Uterus (tissue), 4 donors: ENCODE measurements around the gene SNAPIN. TPM values are rescaled to one million over a fixed set of nuclear protein-coding genes. Genes with fewer than 3 reads are reported as not detected.

Experiments
- DNase-seq, 2 donors: peaks; one replicate each; pipeline ENCODE4 v3.0.0-alpha.2; 2019 to 2020
- H3K27ac ChIP-seq, 2 donors: fragments of 200-600 bp; sonication (generic); 1 replicate in 1 of 2; 2 replicates in 1 of 2; pipeline ENCODE4 v1.5.1; 2016 to 2018
- H3K27me3 ChIP-seq, 2 donors: fragments of 200-600 bp; sonication (generic); one replicate each; pipeline ENCODE4 v1.5.1; 2018 to 2019; ENCODE audit warnings: control low read depth in 1 of 2
- H3K36me3 ChIP-seq, 2 donors: fragments of 200-600 bp; sonication (generic); one replicate each; pipeline ENCODE4 v1.5.1; 2019; ENCODE audit warnings: control low read depth in 1 of 2
- H3K4me1 ChIP-seq, 2 donors: fragments of 200-600 bp; sonication (generic); one replicate each; pipeline ENCODE4 v1.5.1; 2018 to 2019; ENCODE audit warnings: control low read depth in 1 of 2
- H3K4me3 ChIP-seq, 2 donors: fragments of 200-600 bp; sonication (generic); 1 replicate in 1 of 2; 2 replicates in 1 of 2; pipeline ENCODE4 v1.5.1; 2018 to 2019; ENCODE audit warnings: mild to moderate bottlenecking in 1 of 2
- H3K9me3 ChIP-seq, 2 donors: fragments of 200-600 bp; sonication (generic); one replicate each; pipeline ENCODE4 v1.5.1; 2019; ENCODE audit warnings: control low read depth in 1 of 2
- POLR2A ChIP-seq, 2 donors: fragments of 450-650 bp; IDR thresholded peaks; one replicate each; pipeline ENCODE4 v1.6.1; 2016; ENCODE audit warnings: antibody characterized with exemption in 2 of 2, mild to moderate bottlenecking in 1 of 2, moderate library complexity in 1 of 2
- intact Hi-C: fragments of 100-400 bp; cut with DNase I; formaldehyde crosslinking; loops from one replicate; pipeline ENCODE4 v1.15.1; 2023; ENCODE audit warnings: low total_unique reads
- total RNA-seq, 4 donors: library from RNA; depleted of rRNA in 3 of 4; stranded (reverse); fragments of >200 nt in 3 of 4; gene quantifications; one replicate each; pipeline versions ENCODE4 v1.1.0 to v1.2.4, GENCODE V29; 2014 to 2023
- TF ChIP-seq, protein P1 (sequence below), 4 experiments: fragments of 200-600 bp in 2 of 4; fragments of 450-650 bp in 2 of 4; sonication (generic) in 2 of 4; IDR thresholded peaks; one replicate each; pipeline ENCODE4 v1.5.1; 2016 to 2019; ENCODE audit warnings: antibody characterized with exemption in 4 of 4, mild to moderate bottlenecking in 2 of 4, moderate library complexity in 1 of 4
- donor health status: DM: yes; HTN: yes; CAD: no.

SNAPIN gene
- total RNA-seq, 4 donors from 2014 or later: 35.5 to 101 (median 71.3) TPM

GRCh38 chr1:153679337-153680119 is 21.0 kb downstream of the SNAPIN start:
- H3K9me3 ChIP-seq: no peaks in the 10 kb centered on the region
- H3K4me1 ChIP-seq: no peaks in the 10 kb centered on the region
- H3K27me3 ChIP-seq: no peaks in the 10 kb centered on the region
- H3K27ac ChIP-seq: peak overlapping the region; percentile 74 to 83
- peak overlapping the region; percentile 47 to 69 for H3K4me3 ChIP-seq
- intact Hi-C loops: loop anchor here (5.0 to 10.0 kb wide), 2 partner anchors 73 to 305 kb away; partner anchors contain the start of gene RAB13
- no peaks in the 10 kb centered on the region for H3K36me3 ChIP-seq
- DNase-seq: peak in 1 of 2 donors; percentile 40
- TF ChIP-seq POLR2A (IDR thresholded peaks at IDR 0.05): no peak
- TF ChIP-seq, protein P1, sequence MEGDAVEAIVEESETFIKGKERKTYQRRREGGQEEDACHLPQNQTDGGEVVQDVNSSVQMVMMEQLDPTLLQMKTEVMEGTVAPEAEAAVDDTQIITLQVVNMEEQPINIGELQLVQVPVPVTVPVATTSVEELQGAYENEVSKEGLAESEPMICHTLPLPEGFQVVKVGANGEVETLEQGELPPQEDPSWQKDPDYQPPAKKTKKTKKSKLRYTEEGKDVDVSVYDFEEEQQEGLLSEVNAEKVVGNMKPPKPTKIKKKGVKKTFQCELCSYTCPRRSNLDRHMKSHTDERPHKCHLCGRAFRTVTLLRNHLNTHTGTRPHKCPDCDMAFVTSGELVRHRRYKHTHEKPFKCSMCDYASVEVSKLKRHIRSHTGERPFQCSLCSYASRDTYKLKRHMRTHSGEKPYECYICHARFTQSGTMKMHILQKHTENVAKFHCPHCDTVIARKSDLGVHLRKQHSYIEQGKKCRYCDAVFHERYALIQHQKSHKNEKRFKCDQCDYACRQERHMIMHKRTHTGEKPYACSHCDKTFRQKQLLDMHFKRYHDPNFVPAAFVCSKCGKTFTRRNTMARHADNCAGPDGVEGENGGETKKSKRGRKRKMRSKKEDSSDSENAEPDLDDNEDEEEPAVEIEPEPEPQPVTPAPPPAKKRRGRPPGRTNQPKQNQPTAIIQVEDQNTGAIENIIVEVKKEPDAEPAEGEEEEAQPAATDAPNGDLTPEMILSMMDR (IDR thresholded peaks at IDR 0.05): peak in 3 of 4 experiments; percentile 30 to 38 (median 35)

DNA sequence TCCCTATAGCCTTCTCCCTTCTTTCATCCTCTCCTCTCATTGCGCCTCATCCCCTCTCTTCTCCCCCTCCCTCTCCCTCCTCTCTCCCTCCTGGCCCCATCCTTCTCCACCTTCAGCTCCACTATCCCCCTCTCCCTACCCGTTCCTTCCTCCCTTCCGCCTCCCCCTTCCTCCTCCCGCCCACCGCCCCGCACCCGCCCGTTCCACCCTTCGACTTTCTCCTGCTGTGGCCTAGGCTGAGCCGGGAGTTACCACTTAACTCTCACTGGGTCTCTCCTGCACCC is 21.6 kb downstream of the SNAPIN start:
- peak overlapping the region; percentile 74 to 83 for H3K27ac ChIP-seq
- peak overlapping the region; percentile 47 to 69 for H3K4me3 ChIP-seq
- DNase-seq: no peak
- no peaks in the 10 kb centered on the region for H3K4me1 ChIP-seq
- no peaks in the 10 kb centered on the region for H3K27me3 ChIP-seq
- no peaks in the 10 kb centered on the region for H3K36me3 ChIP-seq
- intact Hi-C loops: loop anchor here (5.0 kb wide), 1 partner anchor 72 kb away; no protein-coding TSS in a partner anchor
- TF ChIP-seq, protein P1 (IDR thresholded peaks at IDR 0.05): no peak
- TF ChIP-seq POLR2A (IDR thresholded peaks at IDR 0.05): no peak
- no peaks in the 10 kb centered on the region for H3K9me3 ChIP-seq

DNA sequence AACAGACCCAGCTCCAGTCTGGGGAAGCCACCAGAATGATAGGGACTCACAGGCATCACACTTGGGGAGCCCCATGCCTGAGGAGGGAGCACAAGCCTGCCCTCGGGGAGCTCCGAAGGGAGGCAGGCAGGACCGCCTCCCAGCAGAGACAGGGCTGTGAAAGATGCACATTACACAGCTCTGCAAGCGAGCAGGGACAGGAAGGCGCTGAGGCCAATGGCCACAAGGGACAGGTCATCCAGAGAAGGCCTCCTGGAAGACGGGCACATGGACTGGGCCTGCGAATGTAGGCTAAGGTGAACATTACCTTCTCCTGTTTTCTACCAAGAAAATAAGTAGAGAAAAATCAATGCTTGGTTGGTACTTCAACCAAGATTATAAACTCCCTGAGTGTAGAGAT is 24.2 kb downstream of the SNAPIN start:
- Histone ChIP-seq H3K9me3 (no peaks in the 10 kb centered on the region), H3K4me3 (no peak overlapping the region), H3K27ac (no peak overlapping the region), H3K36me3 (no peaks in the 10 kb centered on the region), H3K27me3 (no peaks in the 10 kb centered on the region), H3K4me1 (no peaks in the 10 kb centered on the region)
- no peak for DNase-seq
- intact Hi-C loops: loop anchor here (5.0 kb wide), 1 partner anchor 70 kb away; no protein-coding TSS in a partner anchor
- TF ChIP-seq POLR2A (IDR thresholded peaks at IDR 0.05): no peak
- TF ChIP-seq, protein P1 (IDR thresholded peaks at IDR 0.05): no peak

GRCh38 chr1:153683854-153684253 is 25.4 kb downstream of the SNAPIN start:
- Histone ChIP-seq H3K36me3 (no peaks in the 10 kb centered on the region), H3K9me3 (no peaks in the 10 kb centered on the region), H3K4me3 (no peak overlapping the region), H3K4me1 (no peaks in the 10 kb centered on the region), H3K27me3 (no peaks in the 10 kb centered on the region), H3K27ac (no peak overlapping the region)
- intact Hi-C loops: loop anchor here (5.0 kb wide), 1 partner anchor 68 kb away; no protein-coding TSS in a partner anchor
- no peak for DNase-seq
- no peak for TF ChIP-seq POLR2A (IDR thresholded peaks at IDR 0.05)
- TF ChIP-seq, protein P1 (IDR thresholded peaks at IDR 0.05): no peak

DNA sequence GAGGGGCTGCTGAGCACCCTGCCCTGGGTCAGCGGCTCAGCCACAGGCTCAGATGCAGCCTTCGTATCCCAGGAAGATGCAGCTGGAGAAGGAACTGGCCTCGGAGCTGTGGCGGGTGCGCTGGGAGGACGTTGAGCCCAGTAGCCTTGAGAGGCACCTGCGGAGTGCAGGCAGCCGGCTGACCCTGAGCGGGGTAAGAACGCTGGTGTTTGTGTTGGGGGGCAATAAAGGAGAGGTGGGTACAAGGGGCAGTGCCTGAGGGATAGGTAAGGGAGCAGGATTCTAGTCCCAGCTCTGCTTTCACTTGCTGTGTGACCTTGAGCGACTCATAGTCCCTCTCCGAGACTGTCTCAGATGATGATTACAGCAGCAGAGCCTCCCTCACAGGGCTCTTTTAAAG is 26.4 kb downstream of the SNAPIN start:
- Histone ChIP-seq H3K4me1 (no peaks in the 10 kb centered on the region), H3K27me3 (no peaks in the 10 kb centered on the region), H3K9me3 (no peaks in the 10 kb centered on the region), H3K4me3 (no peak overlapping the region), H3K27ac (no peak overlapping the region), H3K36me3 (no peaks in the 10 kb centered on the region)
- no peak for DNase-seq
- TF ChIP-seq, protein P1 (IDR thresholded peaks at IDR 0.05): no peak
- no peak for TF ChIP-seq POLR2A (IDR thresholded peaks at IDR 0.05)
- intact Hi-C loops: loop anchor here (5.0 kb wide), 1 partner anchor 67 kb away; no protein-coding TSS in a partner anchor
